GM18526 (cell line): ENCODE data around the gene ZCCHC3.

Experiments used
- POLR2A ChIP-seq: IDR thresholded peaks from 3 replicates; pipeline ENCODE4 v1.6.1; 2011; ENCODE audit not compliant: insufficient read length; ENCODE audit errors: extremely low read depth

ZCCHC3 gene

GRCh38 chr20:301886-302848 lies 4.8 kb downstream of the ZCCHC3 start:
- no peak for TF ChIP-seq POLR2A

- TF ChIP-seq POLR2A: no peak
These were observed 8.4 kb downstream of the ZCCHC3 start for GRCh38 chr20:305745-306144.

- no peak for TF ChIP-seq POLR2A
These were observed 11.2 kb downstream of the ZCCHC3 start for GRCh38 chr20:308427-309038.

- TF ChIP-seq POLR2A: no peak
These were observed 12.0 kb downstream of the ZCCHC3 start for GRCh38 chr20:309306-309840.

- TF ChIP-seq POLR2A: no peak
These were observed 12.7 kb downstream of the ZCCHC3 start for GRCh38 chr20:309841-310644.

GRCh38 chr20:310645-311044 lies 13.3 kb downstream of the ZCCHC3 start:
- TF ChIP-seq POLR2A: no peak

GRCh38 chr20:311609-312008 lies 14.2 kb downstream of the ZCCHC3 start:
- TF ChIP-seq POLR2A: no peak

GRCh38 chr20:312067-312466 lies 14.7 kb downstream of the ZCCHC3 start:
- no peak for TF ChIP-seq POLR2A

- TF ChIP-seq POLR2A: no peak
These were observed 15.5 kb downstream of the ZCCHC3 start for GRCh38 chr20:312866-313265.

GRCh38 chr20:313402-313801 lies 16.0 kb downstream of the ZCCHC3 start:
- no peak for TF ChIP-seq POLR2A

GRCh38 chr20:313948-314347 lies 16.6 kb downstream of the ZCCHC3 start:
- TF ChIP-seq POLR2A: no peak

- TF ChIP-seq POLR2A: no peak
These were observed 19.1 kb downstream of the ZCCHC3 start for GRCh38 chr20:316316-317068.

- peak; percentile 69 for TF ChIP-seq POLR2A
These were observed 27.0 kb downstream of the ZCCHC3 start for GRCh38 chr20:324177-325044.
